GM23248 (cell line): ENCODE data around the gene SAPCD2.

Experiments
- EZH2 ChIP-seq: fragments of 200-600 bp; sonication (generic); IDR thresholded peaks from 2 replicates; pipeline ENCODE4 v1.6.1; 2018; ENCODE audit warnings: antibody characterized with exemption, mild to moderate bottlenecking; ENCODE audit not compliant: insufficient read depth, poor library complexity, severe bottlenecking
- EZH2phosphoT487 ChIP-seq: fragments of 200-600 bp; sonication (generic); IDR thresholded peaks from 2 replicates; pipeline ENCODE4 v1.6.1; 2018; ENCODE audit warnings: antibody characterized with exemption, moderate library complexity, mild to moderate bottlenecking, low read depth; ENCODE audit not compliant: insufficient read depth

DNA sequence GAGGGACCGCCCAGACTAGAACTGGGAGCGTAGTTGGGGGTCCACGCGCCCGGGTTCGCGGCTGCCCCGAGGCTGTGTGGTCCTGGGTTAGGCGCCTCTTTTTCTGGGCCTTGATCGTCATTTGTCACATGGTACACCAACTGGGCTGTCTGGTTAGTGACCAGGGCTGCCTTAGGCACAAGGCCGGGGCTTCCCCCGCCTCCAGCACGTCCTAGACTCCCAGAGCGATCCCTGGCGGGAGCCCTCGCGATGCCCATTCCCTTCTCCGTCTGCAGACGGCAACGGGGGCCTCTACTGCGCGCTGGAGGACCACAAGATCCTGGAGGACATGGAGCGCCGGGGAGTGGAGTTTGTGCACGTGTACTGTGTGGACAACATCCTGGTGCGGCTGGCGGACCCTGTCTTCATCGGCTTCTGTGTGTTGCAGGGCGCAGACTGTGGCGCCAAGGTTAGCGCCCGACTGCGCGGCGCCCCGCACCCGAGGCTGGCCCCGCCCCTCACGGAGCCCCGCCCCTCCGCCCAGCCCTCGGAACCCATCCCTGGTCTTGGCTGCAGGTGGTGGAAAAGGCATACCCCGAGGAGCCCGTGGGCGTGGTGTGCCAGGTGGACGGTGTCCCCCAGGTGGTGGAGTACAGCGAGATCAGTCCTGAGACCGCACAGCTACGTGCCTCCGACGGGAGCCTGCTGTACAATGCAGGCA is 8.5 kb upstream of the SAPCD2 start:
- TF ChIP-seq EZH2phosphoT487 = no peak
- no peak for TF ChIP-seq EZH2
